Tibial nerve (tissue), 4 donors: ENCODE measurements around the gene CCT4. TPM values are rescaled to one million over a fixed set of nuclear protein-coding genes. Genes with fewer than 3 reads are reported as not detected.
A peak's percentile ranks its signal among the peaks of the same experiment; 100 is the strongest.

ENCODE experiments used
- DNase-seq, 2 donors: peaks; one replicate each; pipeline ENCODE4 v3.0.0-alpha.2; 2019; ENCODE audit warnings: low spot score in 2 of 2
- H3K27ac ChIP-seq, 4 donors: fragments of 200-600 bp; sonication (generic) in 3 of 4; one replicate each; pipeline ENCODE4 v1.5.1; 2017 to 2019; ENCODE audit warnings: mild to moderate bottlenecking in 1 of 4
- H3K27me3 ChIP-seq, 2 donors: fragments of 200-600 bp; sonication (generic) in 1 of 2; one replicate each; pipeline versions ENCODE4 v1.5.1 to v1.6.0; 2017 to 2019
- H3K36me3 ChIP-seq, 3 donors: fragments of 200-600 bp; sonication (generic); one replicate each; pipeline ENCODE4 v1.5.1; 2018 to 2019
- H3K4me1 ChIP-seq, 4 donors: fragments of 200-600 bp; sonication (generic) in 3 of 4; one replicate each; pipeline ENCODE4 v1.5.1; 2017 to 2019
- H3K4me3 ChIP-seq, 4 donors: fragments of 200-600 bp; sonication (generic) in 3 of 4; one replicate each; pipeline ENCODE4 v1.5.1; 2017 to 2019; ENCODE audit warnings: mild to moderate bottlenecking in 1 of 4, moderate library complexity in 1 of 4
- H3K9me3 ChIP-seq, 4 donors: fragments of 200-600 bp; sonication (generic) in 3 of 4; one replicate each; pipeline ENCODE4 v1.5.1; 2017 to 2019
- CTCF ChIP-seq, 5 experiments: fragments of 200-600 bp in 3 of 5; fragments of 450-650 bp in 2 of 5; sonication (generic) in 3 of 5; IDR thresholded peaks; one replicate each; pipeline ENCODE4 v1.5.1; 2016 to 2019; ENCODE audit warnings: antibody characterized with exemption in 5 of 5, mild to moderate bottlenecking in 3 of 5, moderate library complexity in 2 of 5
- EP300 ChIP-seq, 2 donors: sonication (generic); formaldehyde crosslinking; IDR thresholded peaks; one replicate each; pipeline ENCODE4 v1.6.1; 2017; ENCODE audit warnings: antibody characterized with exemption in 2 of 2, mild to moderate bottlenecking in 1 of 2
- POLR2A ChIP-seq, 2 donors: fragments of 450-650 bp; IDR thresholded peaks; one replicate each; pipeline ENCODE4 v1.6.1; 2017; ENCODE audit warnings: antibody characterized with exemption in 2 of 2, mild to moderate bottlenecking in 2 of 2, moderate library complexity in 2 of 2
- WGBS, 2 donors: methylation state at CpG; one replicate each; pipeline ENCODE4 v1.1.5; 2018; 5-methylcytosine and 5-hydroxymethylcytosine counted together
- total RNA-seq, 4 donors: library from RNA; depleted of rRNA; stranded (reverse); fragments of >200 nt; gene quantifications; one replicate each; pipeline ENCODE4 v1.1.0, GENCODE V29; 2016

The CCT4 gene
- total RNA-seq, 4 donors from 2014 or later, result 58.4 to 77.0 (median 64.1) TPM

GRCh38 chr2:61910603-61911002, 22.1 kb upstream of the CCT4 start:
- no peaks in the 10 kb centered on the region for H3K9me3 ChIP-seq
- 72 to 79% methylated on average over 9 of the region's 9 CpGs for WGBS, 2 donors
- H3K27ac ChIP-seq, result no peak overlapping the region
- H3K4me3 ChIP-seq, result no peak overlapping the region
- peaks cover 0 to 26% (median 7%) of the 10 kb centered on the region in 4 donors for H3K4me1 ChIP-seq
- TF ChIP-seq EP300 (IDR thresholded peaks at IDR 0.05) (no peak), CTCF (IDR thresholded peaks at IDR 0.05) (no peak), POLR2A (IDR thresholded peaks at IDR 0.05) (no peak)
- no peaks in the 10 kb centered on the region for H3K36me3 ChIP-seq
- no peak for DNase-seq
- no peaks in the 10 kb centered on the region for H3K27me3 ChIP-seq

- Histone ChIP-seq H3K4me1 (peaks cover 0 to 33% (median 7%) of the 10 kb centered on the region in 4 donors), H3K27me3 (no peaks in the 10 kb centered on the region), H3K27ac (no peak overlapping the region), H3K36me3 (no peaks in the 10 kb centered on the region), H3K4me3 (no peak overlapping the region), H3K9me3 (no peaks in the 10 kb centered on the region)
- no peak for DNase-seq
- TF ChIP-seq CTCF (IDR thresholded peaks at IDR 0.05), result no peak
- WGBS, 2 donors, result 89% methylated on average over 8 of the region's 8 CpGs
Observed at GRCh38 chr2:61909116-61909515, 20.7 kb upstream of the CCT4 start.

GRCh38 chr2:61906186-61906470, 17.7 kb upstream of the CCT4 start:
- DNase-seq, result no peak
- Histone ChIP-seq H3K36me3 (no peaks in the 10 kb centered on the region), H3K9me3 (no peaks in the 10 kb centered on the region), H3K27me3 (no peaks in the 10 kb centered on the region), H3K27ac (peak overlapping the region in 3 of 4 donors; percentile 59 to 82 (median 80)), H3K4me3 (peak overlapping the region; percentile 54 to 83 (median 66)), H3K4me1 (peaks cover 0 to 33% (median 7%) of the 10 kb centered on the region in 4 donors)
- TF ChIP-seq POLR2A (IDR thresholded peaks at IDR 0.05) (no peak), EP300 (IDR thresholded peaks at IDR 0.05) (no peak), CTCF (IDR thresholded peaks at IDR 0.05) (no peak)
- WGBS, 2 donors, result 2 to 3% methylated on average over 6 of the region's 6 CpGs

GRCh38 chr2:61905372-61906185, 17.1 kb upstream of the CCT4 start, which contains the start of gene COMMD1:
TSS of gene COMMD1 (plus strand) at chr2:61905674. CDS start at chr2:61905679, 5 bp downstream.
- peak within 1 kb of the TSS; percentile 54 to 83 (median 66) for H3K4me3 ChIP-seq
- WGBS, 2 donors, result 0 to 1% methylated on average over 16 to 33 of the region's 33 CpGs
- TF ChIP-seq CTCF (IDR thresholded peaks at IDR 0.05) (no peak), EP300 (IDR thresholded peaks at IDR 0.05) (peak; percentile 20 to 84), POLR2A (IDR thresholded peaks at IDR 0.05) (peak in 1 of 2 donors; percentile 40)

GRCh38 chr2:61900281-61900680, 11.8 kb upstream of the CCT4 start:
- H3K27ac ChIP-seq, result no peak overlapping the region

More at GRCh38 chr2:61905372-61906185, 17.1 kb upstream of the CCT4 start, which contains the start of gene COMMD1:
- Histone ChIP-seq H3K9me3 (no peaks in the 10 kb centered on the region), H3K36me3 (no peaks in the 10 kb centered on the region), H3K4me1 (peaks cover 0 to 33% (median 7%) of the 10 kb centered on the region in 4 donors), H3K27ac (peak within 1 kb of the TSS in 3 of 4 donors; percentile 59 to 82 (median 80)), H3K27me3 (no peaks in the 10 kb centered on the region)
- DNase-seq, result peak; percentile 54 to 65

More at GRCh38 chr2:61900281-61900680, 11.8 kb upstream of the CCT4 start:
- Histone ChIP-seq H3K36me3 (no peaks in the 10 kb centered on the region), H3K4me1 (peaks cover 0 to 7% (median 0%) of the 10 kb centered on the region in 4 donors), H3K4me3 (no peak overlapping the region), H3K9me3 (no peaks in the 10 kb centered on the region), H3K27me3 (no peaks in the 10 kb centered on the region)
- 46 to 50% methylated on average over 1 of the region's 1 CpG for WGBS, 2 donors
- no peak for DNase-seq
- no peak for TF ChIP-seq EP300 (IDR thresholded peaks at IDR 0.05)
- TF ChIP-seq POLR2A (IDR thresholded peaks at IDR 0.05), result no peak
- no peak for TF ChIP-seq CTCF (IDR thresholded peaks at IDR 0.05)
